ENCODE results near the gene GPS1. TPM values are rescaled to one million over a fixed set of nuclear protein-coding genes. Genes with fewer than 3 reads are reported as not detected.

The GPS1 gene
- total and polyA plus RNA-seq, 2 donors (not counting 1 experiment from before 2014, with no cell fraction given): 80.5 to 124 TPM

- Histone ChIP-seq H3K4me1 (ENCODE audit: control insufficient read depth in 2 of 2, insufficient read depth in 2 of 2, low read length in 2 of 2) (no peaks in the 10 kb centered on the region), H3K79me2 (ENCODE audit: control insufficient read depth, insufficient read depth, low read length) (no peaks in the 10 kb centered on the region), H3K36me3 (replicated peaks in 1 of 2; ENCODE audit: control extremely low read depth in 1 of 2, control insufficient read depth in 1 of 2, extremely low read depth in 1 of 2, insufficient read depth in 2 of 2, low read length in 1 of 2) (peaks cover 0 to 53% of the 10 kb centered on the region in 2 experiments), H2AFZ (ENCODE audit: insufficient read depth, low read depth, low read length, poor library complexity, severe bottlenecking) (no peak overlapping the region), H4K20me1 (ENCODE audit: control insufficient read depth, insufficient read depth, low read length, poor library complexity, severe bottlenecking) (no peaks in the 10 kb centered on the region), H3K4me3 (ENCODE audit: control extremely low read depth in 1 of 5, extremely low read depth in 1 of 5, insufficient read depth in 1 of 5, low read depth in 2 of 5, low read length in 4 of 5) (no peak overlapping the region), H3K27me3 (replicated peaks in 1 of 4; ENCODE audit: control extremely low read depth in 1 of 4, control insufficient read depth in 3 of 4, insufficient read depth in 4 of 4, low read length in 3 of 4) (no peaks in the 10 kb centered on the region), H3K4me2 (replicated peaks; ENCODE audit: low read depth, low read length, poor library complexity, severe bottlenecking) (no peak overlapping the region), H3K9ac (ENCODE audit: low read length) (no peak overlapping the region), H3K9me3 (ENCODE audit: control extremely low read depth in 1 of 3, control insufficient read depth in 2 of 3, insufficient read depth in 1 of 3, low read length in 2 of 3) (no peaks in the 10 kb centered on the region), H3K27ac (ENCODE audit: low read length in 2 of 2) (no peak overlapping the region)
- intact Hi-C loops (cut with micrococcal nuclease): no loop called here
- ChIA-PET POLR2A (no interaction called here), CTCF (no interaction called here)
- ATAC-seq (ENCODE audit: low read depth) (no peak), DNase-seq (no peak)
- H3K4me3 Mint-ChIP-seq: no peak overlapping the region
- no peaks in the 10 kb centered on the region for H3K9me3 Mint-ChIP-seq (ENCODE audit: insufficient read depth)
- no peaks in the 10 kb centered on the region for H3K4me1 Mint-ChIP-seq
- no peak overlapping the region for H3K27ac Mint-ChIP-seq
- TF ChIP-seq EZH2 (IDR thresholded peaks at IDR 0.05; ENCODE audit: borderline replicate concordance, insufficient read depth, low read depth, low read length, poor library complexity, severe bottlenecking) (no peak), CTCF (IDR thresholded peaks at IDR 0.05) (no peak)
- WGBS (ENCODE audit: insufficient coverage): 93% methylated on average over 19 of the region's 19 CpGs
- no peaks in the 10 kb centered on the region for H3K27me3 Mint-ChIP-seq
Measured at GRCh38 chr17:82082456-82082855, 30.8 kb downstream of the GPS1 start.

- H3K79me2 ChIP-seq (ENCODE audit: control insufficient read depth, insufficient read depth, low read length): no peaks in the 10 kb centered on the region
- no peaks in the 10 kb centered on the region for H3K4me1 ChIP-seq (ENCODE audit: control insufficient read depth in 2 of 2, insufficient read depth in 2 of 2, low read length in 2 of 2)
- H3K9ac ChIP-seq (ENCODE audit: low read length): no peak overlapping the region
- CTCF ChIA-PET: no interaction called here
- H3K27me3 ChIP-seq (replicated peaks in 1 of 4; ENCODE audit: control extremely low read depth in 1 of 4, control insufficient read depth in 3 of 4, insufficient read depth in 4 of 4, low read length in 3 of 4): no peaks in the 10 kb centered on the region
- WGBS (ENCODE audit: insufficient coverage): 99% methylated on average over 24 of the region's 24 CpGs
- Mint-ChIP-seq H3K9me3 (ENCODE audit: insufficient read depth) (no peaks in the 10 kb centered on the region), H3K27me3 (no peaks in the 10 kb centered on the region), H3K4me3 (no peak overlapping the region), H3K4me1 (no peaks in the 10 kb centered on the region), H3K27ac (no peak overlapping the region)
- ATAC-seq (ENCODE audit: low read depth) (no peak), DNase-seq (no peak)
- no peak overlapping the region for H3K27ac ChIP-seq (ENCODE audit: low read length in 2 of 2)
- TF ChIP-seq CTCF (IDR thresholded peaks at IDR 0.05): no peak
- no peak for TF ChIP-seq EZH2 (IDR thresholded peaks at IDR 0.05; ENCODE audit: borderline replicate concordance, insufficient read depth, low read depth, low read length, poor library complexity, severe bottlenecking)
- intact Hi-C loops (cut with micrococcal nuclease): no loop called here
- H3K4me3 ChIP-seq (ENCODE audit: control extremely low read depth in 1 of 5, extremely low read depth in 1 of 5, insufficient read depth in 1 of 5, low read depth in 2 of 5, low read length in 4 of 5): no peak overlapping the region
- peaks cover 0 to 58% of the 10 kb centered on the region in 2 experiments for H3K36me3 ChIP-seq (replicated peaks in 1 of 2; ENCODE audit: control extremely low read depth in 1 of 2, control insufficient read depth in 1 of 2, extremely low read depth in 1 of 2, insufficient read depth in 2 of 2, low read length in 1 of 2)
- H2AFZ ChIP-seq (ENCODE audit: insufficient read depth, low read depth, low read length, poor library complexity, severe bottlenecking): no peak overlapping the region
- no peak overlapping the region for H3K4me2 ChIP-seq (replicated peaks; ENCODE audit: low read depth, low read length, poor library complexity, severe bottlenecking)
- no peaks in the 10 kb centered on the region for H3K9me3 ChIP-seq (ENCODE audit: control extremely low read depth in 1 of 3, control insufficient read depth in 2 of 3, insufficient read depth in 1 of 3, low read length in 2 of 3)
- POLR2A ChIA-PET: no interaction called here
- H4K20me1 ChIP-seq (ENCODE audit: control insufficient read depth, insufficient read depth, low read length, poor library complexity, severe bottlenecking): no peaks in the 10 kb centered on the region
Measured at GRCh38 chr17:82083009-82083408, 31.3 kb downstream of the GPS1 start.
